T-cell (primary cell): ENCODE results near the gene TNRC6B. TPM values are rescaled to one million over a fixed set of nuclear protein-coding genes. Genes with fewer than 3 reads are reported as not detected.
"Not testable (repeated sequence)": the region's sequence is repeated elsewhere in the genome, so short reads cannot be mapped to it uniquely, and the experiment has no call there.

Source experiments
- ATAC-seq, 4 experiments: fragments of 200-7000 bp in 3 of 4; fragments of 150-1000 bp in 1 of 4; cut with Tn5 transposase; replicated peaks in 1 of 4; 1 replicate in 3 of 4; 2 replicates in 1 of 4; pipeline ENCODE4 v1.10.0; 2021; ENCODE audit warnings: moderate library complexity in 3 of 4, mild to moderate bottlenecking in 2 of 4, moderate number of reproducible peaks in 1 of 4
- CTCF ChIA-PET, 2 donors: fragments of 300-600 bp; sonication (Branson Sonifier 250); formaldehyde crosslinking; loops; one replicate each; lab custom pipeline; 2022; ENCODE audit warnings: antibody characterized with exemption in 2 of 2; lab: Charles Lee
- POLR2A ChIA-PET, 2 donors: fragments of 300-600 bp; sonication (Branson Sonifier 250); formaldehyde crosslinking; loops; one replicate each; lab custom pipeline; 2022; ENCODE audit warnings: antibody characterized with exemption in 2 of 2; lab: Charles Lee
- DNase-seq, 35 experiments: peaks; one replicate each; pipeline versions ENCODE4 v3.0.0 to v3.0.0-alpha.2; 2013 to 2023
- H3K27ac ChIP-seq: one replicate; pipeline ENCODE4 v1.5.1; 2013; ENCODE audit warnings: low read length
- H3K27me3 ChIP-seq, 2 experiments: replicated peaks in 1 of 2; 1 replicate in 1 of 2; 2 replicates in 1 of 2; pipeline versions ENCODE4 v1.6.1 to v1.7.0; 2013; ENCODE audit warnings: low read length in 1 of 2, mixed read lengths in 1 of 2; ENCODE audit not compliant: control insufficient read depth in 2 of 2, insufficient read depth in 2 of 2; ENCODE audit errors: extremely low read depth in 1 of 2
- H3K36me3 ChIP-seq, 2 donors: 1 replicate in 1 of 2; 2 replicates in 1 of 2; pipeline versions ENCODE4 v1.6.1 to v1.7.0; 2013; ENCODE audit warnings: low read length in 1 of 2; ENCODE audit not compliant: control insufficient read depth in 2 of 2, insufficient read depth in 1 of 2; ENCODE audit errors: extremely low read depth in 1 of 2
- H3K4me1 ChIP-seq, 2 experiments: 1 replicate in 1 of 2; 2 replicates in 1 of 2; pipeline versions ENCODE4 v1.6.1 to v1.7.0; 2013; ENCODE audit warnings: low read length in 2 of 2, mixed read lengths in 1 of 2; ENCODE audit not compliant: insufficient read depth in 2 of 2, control insufficient read depth in 1 of 2; ENCODE audit errors: extremely low read depth in 1 of 2
- H3K4me3 ChIP-seq, 2 donors: 1 replicate in 1 of 2; 2 replicates in 1 of 2; pipeline versions ENCODE4 v1.5.1 to v1.7.0; 2013; ENCODE audit warnings: mild to moderate bottlenecking in 2 of 2, low read length in 1 of 2, moderate library complexity in 1 of 2; ENCODE audit not compliant: control insufficient read depth in 1 of 2; ENCODE audit errors: extremely low read depth in 1 of 2
- H3K9me3 ChIP-seq: 2 replicates; pipeline ENCODE4 v1.7.0; 2013
- H3K27ac Mint-ChIP-seq, 2 donors: one replicate each; pipeline ENCODE4 v1.8.0; 2020 to 2021; ENCODE audit warnings: mild to moderate bottlenecking in 2 of 2, mixed read lengths in 2 of 2
- H3K27me3 Mint-ChIP-seq, 2 donors: one replicate each; pipeline ENCODE4 v1.8.0; 2021 to 2022; ENCODE audit warnings: mixed read lengths in 2 of 2
- H3K36me3 Mint-ChIP-seq: one replicate; pipeline ENCODE4 v1.8.0; 2021; ENCODE audit warnings: mixed read lengths
- H3K4me1 Mint-ChIP-seq, 3 donors: one replicate each; pipeline ENCODE4 v1.8.0; 2020 to 2022; ENCODE audit warnings: mixed read lengths in 3 of 3, mild to moderate bottlenecking in 1 of 3
- H3K4me3 Mint-ChIP-seq, 3 donors: one replicate each; pipeline ENCODE4 v1.8.0; 2020 to 2022; ENCODE audit warnings: mild to moderate bottlenecking in 3 of 3, mixed read lengths in 3 of 3, moderate library complexity in 3 of 3
- H3K9me3 Mint-ChIP-seq, 3 donors: one replicate each; pipeline ENCODE4 v1.8.0; 2020 to 2022; ENCODE audit warnings: mixed read lengths in 3 of 3
- WGBS: methylation state at CpG from one replicate; pipeline ENCODE4 v1.1.5; 2013; ENCODE audit warnings: missing lambda C conversion rate; ENCODE audit not compliant: insufficient coverage; 5-methylcytosine and 5-hydroxymethylcytosine counted together
- total RNA-seq, 35 experiments: library from RNA in 6 of 35; stranded (reverse) in 6 of 35; fragments of 120-200 nt in 1 of 35; gene quantifications; one replicate each; pipeline versions ENCODE4 v1.2.1 to v1.2.4 and lab custom pipeline; 2013 to 2026

The TNRC6B gene
- total RNA-seq, 5 donors from 2014 or later (not counting 1 experiment from before 2014, with no cell fraction given), result 122 to 173 (median 143) TPM

GRCh38 chr22:40309631-40310030, 131.9 kb downstream of the TNRC6B start:
- H3K27ac ChIP-seq, result no peak overlapping the region
- CTCF ChIA-PET, result interaction anchor here (0.5 to 1.2 kb wide), 2 partner anchors 38 to 834 kb away, joined by 3 to 6 read pairs; no protein-coding TSS in a partner anchor
- H3K9me3 Mint-ChIP-seq, result no peaks in the 10 kb centered on the region
- no peak for ATAC-seq
- peak overlapping the region; percentile 75 to 89 for H3K27ac Mint-ChIP-seq
- H3K4me3 ChIP-seq, result no peak overlapping the region
- peaks cover 37 to 41% (median 39%) of the 10 kb centered on the region in 3 donors for H3K4me1 Mint-ChIP-seq
- DNase-seq, result no peak
- no peaks in the 10 kb centered on the region for H3K9me3 ChIP-seq
- no peak overlapping the region for H3K4me3 Mint-ChIP-seq
- peaks cover 66% of the 10 kb centered on the region for H3K36me3 Mint-ChIP-seq
- peaks cover 15 to 21% of the 10 kb centered on the region in 2 experiments for H3K4me1 ChIP-seq
- no peaks in the 10 kb centered on the region for H3K27me3 ChIP-seq
- POLR2A ChIA-PET, result interaction anchor here in 1 of 2 donors (0.9 kb wide), 1 partner anchor 17 kb away, joined by 14 read pairs; no protein-coding TSS in a partner anchor
- no peaks in the 10 kb centered on the region for H3K27me3 Mint-ChIP-seq
- H3K36me3 ChIP-seq, result peaks cover 0 to 86% of the 10 kb centered on the region in 2 donors

GRCh38 chr22:40310081-40310767, 132.5 kb downstream of the TNRC6B start:
- Mint-ChIP-seq H3K27ac (peak overlapping the region; percentile 75 to 89), H3K27me3 (no peaks in the 10 kb centered on the region), H3K4me1 (peaks cover 37 to 42% (median 39%) of the 10 kb centered on the region in 3 donors), H3K36me3 (peaks cover 69% of the 10 kb centered on the region), H3K4me3 (no peak overlapping the region), H3K9me3 (no peaks in the 10 kb centered on the region)
- Histone ChIP-seq H3K4me3 (no peak overlapping the region), H3K4me1 (peaks cover 15 to 21% of the 10 kb centered on the region in 2 experiments), H3K36me3 (peaks cover 0 to 82% of the 10 kb centered on the region in 2 donors), H3K9me3 (no peaks in the 10 kb centered on the region), H3K27me3 (no peaks in the 10 kb centered on the region), H3K27ac (no peak overlapping the region)
- ATAC-seq, result no peak
- ChIA-PET CTCF (interaction anchor here in 1 of 2 donors (1.2 kb wide), 1 partner anchor 37 kb away, joined by 3 read pairs; no protein-coding TSS in a partner anchor), POLR2A (interaction anchor here in 1 of 2 donors (0.9 kb wide), 1 partner anchor 17 kb away, joined by 14 read pairs; no protein-coding TSS in a partner anchor)
- 88% methylated on average over 2 of the region's 9 CpGs for WGBS
- DNase-seq, result no peak

GRCh38 chr22:40310768-40311120, 133.0 kb downstream of the TNRC6B start:
- Mint-ChIP-seq H3K36me3 (peaks cover 71% of the 10 kb centered on the region), H3K9me3 (no peaks in the 10 kb centered on the region), H3K4me3 (no peak overlapping the region), H3K4me1 (peaks cover 39 to 46% (median 40%) of the 10 kb centered on the region in 3 donors), H3K27me3 (no peaks in the 10 kb centered on the region), H3K27ac (peak overlapping the region; percentile 28 to 49)
- H3K4me3 ChIP-seq, result no peak overlapping the region
- DNase-seq, result no peak
- ATAC-seq, result no peak
- POLR2A ChIA-PET, result no interaction called here
- CTCF ChIA-PET, result no interaction called here
- H3K4me1 ChIP-seq, result peaks cover 15 to 21% of the 10 kb centered on the region in 2 experiments
- H3K36me3 ChIP-seq, result peaks cover 3 to 82% of the 10 kb centered on the region in 2 donors
- no peaks in the 10 kb centered on the region for H3K27me3 ChIP-seq
- H3K27ac ChIP-seq, result no peak overlapping the region
- 100% methylated on average over 1 of the region's 5 CpGs for WGBS
- H3K9me3 ChIP-seq, result no peaks in the 10 kb centered on the region

GRCh38 chr22:40311646-40312045, 133.9 kb downstream of the TNRC6B start:
- Mint-ChIP-seq H3K36me3 (peaks cover 75% of the 10 kb centered on the region), H3K4me1 (peaks cover 41 to 46% (median 43%) of the 10 kb centered on the region in 3 donors), H3K27ac (peak overlapping the region in 1 of 2 donors; percentile 56)
- POLR2A ChIA-PET, ATAC-seq, H3K9me3 Mint-ChIP-seq, H3K9me3 ChIP-seq, DNase-seq, H3K27me3 Mint-ChIP-seq, H3K4me3 Mint-ChIP-seq, H3K27me3 ChIP-seq, H3K27ac ChIP-seq, H3K4me3 ChIP-seq: not testable (repeated sequence)
- CTCF ChIA-PET, result interaction anchor here in 1 of 2 donors (0.6 kb wide), 1 partner anchor 241 kb away, joined by 7 read pairs; no protein-coding TSS in a partner anchor
- WGBS, result no CpG with 5 or more reads among the region's 12 CpGs
- Histone ChIP-seq H3K4me1 (peaks cover 15 to 21% of the 10 kb centered on the region in 2 experiments), H3K36me3 (peaks cover 3 to 88% of the 10 kb centered on the region in 2 donors)

GRCh38 chr22:40312050-40312449, 134.3 kb downstream of the TNRC6B start:
- ChIA-PET POLR2A (no interaction called here), CTCF (interaction anchor here in 1 of 2 donors (0.6 kb wide), 1 partner anchor 241 kb away, joined by 7 read pairs; no protein-coding TSS in a partner anchor)
- Histone ChIP-seq H3K9me3 (no peaks in the 10 kb centered on the region), H3K27me3 (no peaks in the 10 kb centered on the region), H3K27ac (no peak overlapping the region), H3K4me3 (no peak overlapping the region), H3K36me3 (peaks cover 3 to 90% of the 10 kb centered on the region in 2 donors), H3K4me1 (peaks cover 15 to 21% of the 10 kb centered on the region in 2 experiments)
- Mint-ChIP-seq H3K9me3 (no peaks in the 10 kb centered on the region), H3K4me3 (no peak overlapping the region), H3K4me1 (peaks cover 43 to 48% (median 45%) of the 10 kb centered on the region in 3 donors), H3K27me3 (no peaks in the 10 kb centered on the region), H3K27ac (peak overlapping the region in 1 of 2 donors; percentile 56), H3K36me3 (peaks cover 79% of the 10 kb centered on the region)
- ATAC-seq (no peak), DNase-seq (no peak)
- 100% methylated on average over 2 of the region's 2 CpGs for WGBS

GRCh38 chr22:40313007-40313406, 135.3 kb downstream of the TNRC6B start:
- no peak overlapping the region for H3K27ac ChIP-seq
- no peaks in the 10 kb centered on the region for H3K27me3 Mint-ChIP-seq
- peaks cover 14 to 18% of the 10 kb centered on the region in 2 experiments for H3K4me1 ChIP-seq
- H3K36me3 ChIP-seq, result peaks cover 3 to 91% of the 10 kb centered on the region in 2 donors
- 100% methylated on average over 1 of the region's 2 CpGs for WGBS
- ChIA-PET POLR2A (interaction anchor here in 1 of 2 donors (0.5 to 0.7 kb wide), 3 partner anchors 13 to 294 kb away, joined by 3 to 4 read pairs (median 4); no protein-coding TSS in a partner anchor), CTCF (interaction anchor here in 1 of 2 donors (0.7 kb wide), 2 partner anchors 28 to 122 kb away, joined by 3 to 5 read pairs; no protein-coding TSS in a partner anchor)
- peaks cover 79% of the 10 kb centered on the region for H3K36me3 Mint-ChIP-seq
- peak overlapping the region; percentile 73 to 78 for H3K27ac Mint-ChIP-seq
- ATAC-seq (no peak), DNase-seq (no peak)
- no peaks in the 10 kb centered on the region for H3K9me3 Mint-ChIP-seq
- H3K4me3 Mint-ChIP-seq, result no peak overlapping the region
- no peaks in the 10 kb centered on the region for H3K9me3 ChIP-seq
- no peaks in the 10 kb centered on the region for H3K27me3 ChIP-seq
- peaks cover 37 to 47% (median 39%) of the 10 kb centered on the region in 3 donors for H3K4me1 Mint-ChIP-seq
- no peak overlapping the region for H3K4me3 ChIP-seq
